HFFc6 (cell line): ENCODE data around the gene POLR1F. TPM values are rescaled to one million over a fixed set of nuclear protein-coding genes. Genes with fewer than 3 reads are reported as not detected.

Experiments used
- DNase-seq: peaks from one replicate; pipeline ENCODE4 v3.0.0-alpha.2; 2018
- H3K27ac Mint-ChIP-seq: 2 replicates; pipeline ENCODE4 v1.8.0; 2020; ENCODE audit warnings: mild to moderate bottlenecking, mixed read lengths
- H3K27me3 Mint-ChIP-seq: 2 replicates; pipeline ENCODE4 v1.8.0; 2021; ENCODE audit warnings: mild to moderate bottlenecking, moderate library complexity, mixed read lengths; ENCODE audit not compliant: insufficient read depth
- H3K36me3 Mint-ChIP-seq: 2 replicates; pipeline ENCODE4 v1.8.0; 2021; ENCODE audit warnings: low read depth, mixed read lengths
- H3K4me1 Mint-ChIP-seq: 2 replicates; pipeline ENCODE4 v1.8.0; 2020; ENCODE audit warnings: low read depth, mixed read lengths
- H3K4me3 Mint-ChIP-seq: 2 replicates; pipeline ENCODE4 v1.8.0; 2020; ENCODE audit warnings: mild to moderate bottlenecking, moderate library complexity, mixed read lengths
- H3K9me3 Mint-ChIP-seq: 2 replicates; pipeline ENCODE4 v1.8.0; 2020; ENCODE audit warnings: mild to moderate bottlenecking, mixed read lengths
- CTCF ChIP-seq: fragments of 200-600 bp; sonication (generic); IDR thresholded peaks from 2 replicates; pipeline ENCODE4 v1.5.0; 2021; ENCODE audit warnings: antibody characterized with exemption, mild to moderate bottlenecking
- long read RNA-seq: library from polyadenylated mRNA; unstranded; transcript quantifications from one replicate; pipeline ENCODE4 v2.0.0, GENCODE V29; 2019
- total RNA-seq, 6 experiments: library from RNA; stranded (reverse); fragmentation: NEBNext Ultra II Directional; extraction: Animal tissue kit (Norgen Biotek cat#: 25700); gene quantifications; 2 replicates in 1 of 6; 3 replicates in 5 of 6; pipeline ENCODE4 v1.2.3, GENCODE V29; 2021

POLR1F gene, protein sequence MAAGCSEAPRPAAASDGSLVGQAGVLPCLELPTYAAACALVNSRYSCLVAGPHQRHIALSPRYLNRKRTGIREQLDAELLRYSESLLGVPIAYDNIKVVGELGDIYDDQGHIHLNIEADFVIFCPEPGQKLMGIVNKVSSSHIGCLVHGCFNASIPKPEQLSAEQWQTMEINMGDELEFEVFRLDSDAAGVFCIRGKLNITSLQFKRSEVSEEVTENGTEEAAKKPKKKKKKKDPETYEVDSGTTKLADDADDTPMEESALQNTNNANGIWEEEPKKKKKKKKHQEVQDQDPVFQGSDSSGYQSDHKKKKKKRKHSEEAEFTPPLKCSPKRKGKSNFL
- 10 to 100 TPM; 13.4 to 17.6 (median 15.5) TPM for total RNA-seq
- long read RNA-seq, transcript TWISTNB-201 (4 exons, 3,942 nt): major isoform, 22 of 29 reads
- long read RNA-seq, partial matches to known transcripts: 0 of 29 reads
- long read RNA-seq, other reads (novel, unspliced or antisense): 4 of 29 reads

DNA sequence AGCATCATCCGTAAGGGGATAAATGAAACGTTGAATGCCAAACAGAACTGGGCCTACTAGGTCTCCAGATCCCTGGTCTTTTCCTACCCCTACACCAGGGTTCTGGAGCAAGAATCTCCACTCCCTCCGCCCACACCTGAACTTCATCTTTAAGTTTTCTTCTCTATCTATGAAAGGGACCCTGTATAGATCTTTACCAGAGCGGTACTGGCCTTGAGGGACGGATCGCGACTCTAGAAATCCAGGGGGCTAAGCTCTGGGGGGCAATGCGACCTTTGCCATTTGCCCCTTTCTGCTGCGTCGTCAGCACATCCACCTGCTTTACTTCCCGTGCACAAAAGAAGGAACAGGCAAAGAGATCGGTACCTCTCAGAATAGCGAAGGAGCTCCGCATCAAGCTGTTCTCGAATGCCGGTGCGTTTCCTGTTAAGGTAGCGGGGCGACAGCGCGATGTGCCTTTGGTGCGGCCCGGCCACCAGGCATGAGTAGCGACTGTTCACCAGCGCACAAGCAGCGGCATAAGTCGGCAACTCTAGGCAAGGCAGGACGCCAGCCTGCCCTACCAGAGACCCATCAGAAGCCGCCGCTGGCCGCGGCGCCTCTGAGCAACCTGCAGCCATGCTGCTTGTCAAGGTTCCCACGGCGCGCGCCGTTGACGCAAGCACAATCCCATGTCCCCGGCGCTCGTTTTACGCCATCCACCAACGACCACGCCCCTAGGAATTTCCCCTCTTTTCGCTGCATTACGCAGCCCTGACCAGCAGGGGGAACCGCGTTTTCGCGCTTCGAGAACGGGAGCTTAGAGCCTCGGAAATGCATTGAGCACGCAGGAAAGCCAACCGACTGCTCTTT lies at the start of gene POLR1F:
TSS of gene POLR1F (minus strand) at position 641 of the 852 bp plus-strand sequence. CDS start at position 620, 21 bp downstream.
- peak within 1 kb of the TSS; percentile 92 for H3K27ac Mint-ChIP-seq
- peak; percentile 93 for TF ChIP-seq CTCF
- H3K27me3 Mint-ChIP-seq: no peaks in the 10 kb centered on the region; the same call in 1 of the 2 replicates
- peak within 1 kb of the TSS; percentile 99 for H3K4me3 Mint-ChIP-seq
- peak; percentile 88 for DNase-seq
- H3K9me3 Mint-ChIP-seq: no peaks in the 10 kb centered on the region
- 0 out of 2 replicates have a peak, but pooled peaks cover 4% of the 10 kb centered on the region for H3K36me3 Mint-ChIP-seq
- peaks cover 46% of the 10 kb centered on the region for H3K4me1 Mint-ChIP-seq

GRCh38 chr7:19754521-19755116 lies 45.8 kb upstream of the POLR1F start:
- H3K27ac Mint-ChIP-seq: no peak overlapping the region
- H3K36me3 Mint-ChIP-seq: no peaks in the 10 kb centered on the region
- TF ChIP-seq CTCF: peak; percentile 93
- no peaks in the 10 kb centered on the region; the same call in 1 of the 2 replicates for H3K27me3 Mint-ChIP-seq
- H3K9me3 Mint-ChIP-seq: no peaks in the 10 kb centered on the region
- no peak overlapping the region for H3K4me3 Mint-ChIP-seq
- no peak for DNase-seq
- H3K4me1 Mint-ChIP-seq: no peaks in the 10 kb centered on the region

- H3K4me3 Mint-ChIP-seq: no peak overlapping the region
- no peak for DNase-seq
- H3K27me3 Mint-ChIP-seq: no peaks in the 10 kb centered on the region; the same call in 1 of the 2 replicates
Observed at GRCh38 chr7:19752020-19752419, 43.2 kb upstream of the POLR1F start.

DNA sequence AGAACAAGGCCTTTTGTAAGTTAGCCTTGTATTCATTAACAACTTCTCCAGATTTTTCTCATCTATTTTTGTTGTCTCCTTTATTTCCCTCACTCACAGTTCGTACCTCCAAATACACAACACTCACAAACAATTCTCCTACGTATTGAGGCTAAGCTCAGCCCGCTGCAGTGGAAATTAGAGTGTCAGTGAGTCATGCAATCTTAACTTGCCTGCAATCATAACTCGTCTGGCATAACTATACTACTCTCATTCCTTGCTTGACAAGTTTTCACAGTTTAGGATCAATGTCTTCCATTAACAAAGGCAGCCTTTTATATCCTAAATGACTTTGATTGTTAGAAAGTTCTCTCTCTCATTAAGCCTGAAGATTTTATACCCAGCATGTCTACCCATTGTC lies 40.8 kb upstream of the POLR1F start:
- Mint-ChIP-seq H3K27me3 (no peaks in the 10 kb centered on the region; the same call in 1 of the 2 replicates), H3K4me3 (no peak overlapping the region), H3K9me3 (no peaks in the 10 kb centered on the region), H3K27ac (no peak overlapping the region), H3K4me1 (no peaks in the 10 kb centered on the region), H3K36me3 (no peaks in the 10 kb centered on the region)
- no peak for DNase-seq
- TF ChIP-seq CTCF: no peak

More at GRCh38 chr7:19752020-19752419, 43.2 kb upstream of the POLR1F start:
- H3K9me3 Mint-ChIP-seq: no peaks in the 10 kb centered on the region
- TF ChIP-seq CTCF: no peak
- no peaks in the 10 kb centered on the region for H3K4me1 Mint-ChIP-seq
- no peaks in the 10 kb centered on the region for H3K36me3 Mint-ChIP-seq
- H3K27ac Mint-ChIP-seq: no peak overlapping the region

GRCh38 chr7:19747740-19748339 lies 39.0 kb upstream of the POLR1F start:
- H3K36me3 Mint-ChIP-seq: no peaks in the 10 kb centered on the region
- H3K27me3 Mint-ChIP-seq: peaks cover 2% of the 10 kb centered on the region
- no peak overlapping the region for H3K4me3 Mint-ChIP-seq
- TF ChIP-seq CTCF: peak; percentile 80
- H3K9me3 Mint-ChIP-seq: no peaks in the 10 kb centered on the region
- DNase-seq: no peak
- H3K4me1 Mint-ChIP-seq: no peaks in the 10 kb centered on the region
- no peak overlapping the region for H3K27ac Mint-ChIP-seq
